Mesenchymal stem cell (in vitro differentiated cells and primary cell): ENCODE data around the gene PAQR6.

Experiments
- DNase-seq: peaks from one replicate; pipeline ENCODE4 v3.0.0-alpha.2; 2013
- H2AFZ ChIP-seq: one replicate; pipeline ENCODE4 v1.6.1; 2013; ENCODE audit warnings: low read depth, mild to moderate bottlenecking, control low read depth, inconsistent platforms, low read length, moderate library complexity
- H2AK5ac ChIP-seq: 2 replicates; pipeline ENCODE4 v1.6.1; 2013; ENCODE audit warnings: low read length, moderate library complexity, mild to moderate bottlenecking, inconsistent platforms; ENCODE audit not compliant: severe bottlenecking
- H2BK120ac ChIP-seq: one replicate; pipeline ENCODE4 v1.6.1; 2013; ENCODE audit warnings: low read depth, mild to moderate bottlenecking, inconsistent platforms, low read length, moderate library complexity
- H2BK12ac ChIP-seq, 2 experiments: one replicate each; pipeline ENCODE4 v1.6.1; 2013; ENCODE audit warnings: inconsistent platforms in 2 of 2, low read length in 2 of 2, mild to moderate bottlenecking in 2 of 2, moderate library complexity in 2 of 2, control low read depth in 1 of 2
- H2BK15ac ChIP-seq: one replicate; pipeline ENCODE4 v1.6.1; 2013; ENCODE audit warnings: mild to moderate bottlenecking, low read depth, inconsistent platforms; ENCODE audit not compliant: poor library complexity, severe bottlenecking
- H2BK5ac ChIP-seq: 2 replicates; pipeline ENCODE4 v1.6.1; 2013; ENCODE audit warnings: low read depth, mild to moderate bottlenecking, low read length, control low read depth, inconsistent platforms; ENCODE audit not compliant: poor library complexity, severe bottlenecking
- H3K14ac ChIP-seq, 2 experiments: one replicate each; pipeline ENCODE4 v1.6.1; 2013; ENCODE audit warnings: inconsistent platforms in 2 of 2, low read length in 2 of 2, control low read depth in 1 of 2, mild to moderate bottlenecking in 1 of 2, moderate library complexity in 1 of 2
- H3K18ac ChIP-seq, 2 experiments: one replicate each; pipeline ENCODE4 v1.6.1; 2013; ENCODE audit warnings: inconsistent platforms in 2 of 2, low read length in 2 of 2, control low read depth in 1 of 2, low read depth in 1 of 2, mild to moderate bottlenecking in 1 of 2
- H3K23ac ChIP-seq, 2 experiments: one replicate each; pipeline ENCODE4 v1.6.1; 2013; ENCODE audit warnings: inconsistent platforms in 2 of 2, low read length in 2 of 2, mild to moderate bottlenecking in 2 of 2, moderate library complexity in 2 of 2, control low read depth in 1 of 2
- H3K27ac ChIP-seq: 2 replicates; pipeline ENCODE4 v1.5.1; 2013; ENCODE audit warnings: mild to moderate bottlenecking, moderate library complexity, low read length, control low read depth, inconsistent platforms; ENCODE audit not compliant: poor library complexity, severe bottlenecking
- H3K27me3 ChIP-seq, 2 experiments: 2 replicates each; pipeline versions ENCODE4 v1.6.1 to v1.7.0; 2013; ENCODE audit warnings: low read length in 2 of 2, mild to moderate bottlenecking in 2 of 2, moderate library complexity in 2 of 2, control low read depth in 1 of 2, inconsistent platforms in 1 of 2; ENCODE audit not compliant: control insufficient read depth in 1 of 2, insufficient read depth in 1 of 2
- H3K36me3 ChIP-seq, 2 experiments: 2 replicates each; pipeline versions ENCODE4 v1.6.1 to v1.7.0; 2013; ENCODE audit warnings: low read length in 2 of 2, control low read depth in 1 of 2, inconsistent platforms in 1 of 2, low read depth in 1 of 2, mild to moderate bottlenecking in 1 of 2; ENCODE audit not compliant: insufficient read depth in 2 of 2, control insufficient read depth in 1 of 2
- H3K4ac ChIP-seq, 2 experiments: one replicate each; pipeline ENCODE4 v1.6.1; 2013; ENCODE audit warnings: inconsistent platforms in 2 of 2, low read length in 2 of 2, mild to moderate bottlenecking in 2 of 2, moderate library complexity in 2 of 2, control low read depth in 1 of 2, low read depth in 1 of 2
- H3K4me1 ChIP-seq: 2 replicates; pipeline ENCODE4 v1.6.1; 2013; ENCODE audit warnings: low read depth, low read length, control low read depth; ENCODE audit not compliant: control insufficient read depth, insufficient read depth
- H3K4me2 ChIP-seq: 2 replicates; pipeline ENCODE4 v1.6.1; 2013; ENCODE audit warnings: low read length, mild to moderate bottlenecking, inconsistent platforms; ENCODE audit not compliant: poor library complexity, severe bottlenecking
- H3K4me3 ChIP-seq, 2 experiments: 2 replicates each; pipeline versions ENCODE4 v1.5.1 to v1.7.0; 2013; ENCODE audit warnings: low read length in 2 of 2, mild to moderate bottlenecking in 2 of 2, control low read depth in 1 of 2, low read depth in 1 of 2; ENCODE audit not compliant: insufficient read depth in 1 of 2
- H3K79me1 ChIP-seq: replicated peaks from 2 replicates; pipeline ENCODE4 v1.6.1; 2013; ENCODE audit warnings: mild to moderate bottlenecking, control low read depth, low read length, inconsistent platforms; ENCODE audit not compliant: poor library complexity, severe bottlenecking
- H3K9ac ChIP-seq: 2 replicates; pipeline ENCODE4 v1.7.0; 2013; ENCODE audit warnings: mild to moderate bottlenecking, low read length, moderate library complexity
- H3K9me3 ChIP-seq: 2 replicates; pipeline ENCODE4 v1.7.0; 2013; ENCODE audit warnings: mild to moderate bottlenecking, low read length; ENCODE audit not compliant: control insufficient read depth
- H4K8ac ChIP-seq: one replicate; pipeline ENCODE4 v1.6.1; 2013; ENCODE audit warnings: inconsistent platforms, mild to moderate bottlenecking, low read length, moderate library complexity
- H4K91ac ChIP-seq: one replicate; pipeline ENCODE4 v1.6.1; 2013; ENCODE audit warnings: mild to moderate bottlenecking, low read length, inconsistent platforms
- WGBS: methylation state at CpG from one replicate; pipeline ENCODE4 v1.1.7; 2013; ENCODE audit warnings: mixed read lengths; 5-methylcytosine and 5-hydroxymethylcytosine counted together

Gene PAQR6

DNA sequence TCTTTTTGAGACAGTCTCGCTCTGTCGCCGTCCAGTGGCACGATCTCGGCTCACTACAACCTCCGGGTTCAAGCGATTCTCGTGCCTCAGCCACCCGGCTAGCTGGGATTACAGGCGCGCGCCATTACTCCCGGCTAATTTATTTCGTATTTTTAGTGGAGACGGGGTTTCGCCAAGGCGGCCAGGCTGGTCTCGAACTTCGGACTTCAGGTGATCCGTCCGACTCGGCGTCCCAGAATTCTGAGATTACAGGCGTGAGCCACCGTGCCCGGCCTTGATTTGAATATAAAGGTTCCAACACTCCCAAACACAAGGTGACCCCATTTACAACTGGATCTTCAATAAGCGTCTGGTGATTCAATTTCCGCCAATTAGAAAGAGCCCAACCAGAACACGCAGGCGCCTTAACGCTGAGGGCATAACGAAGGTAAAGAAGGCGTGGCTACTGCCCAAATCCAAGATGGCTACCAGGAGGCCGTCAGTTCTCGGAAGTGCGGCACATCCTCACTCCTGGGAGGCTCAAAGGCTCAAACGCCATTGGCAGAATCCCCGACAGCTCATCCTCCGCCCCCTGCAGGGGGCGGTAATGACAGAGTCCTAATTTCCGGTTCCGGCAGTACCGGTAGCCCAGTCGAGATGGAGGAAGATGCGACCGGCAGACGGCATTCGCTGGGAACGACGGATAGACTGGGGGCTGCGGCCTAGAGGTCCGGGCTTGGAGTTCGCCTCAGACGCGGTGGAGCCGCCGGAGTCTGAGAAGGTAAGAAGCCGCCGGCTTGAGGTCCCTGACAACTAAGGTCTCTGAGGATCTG lies 54.2 kb downstream of the PAQR6 start, which contains the start of gene SLC25A44:
Gene SLC25A44 (plus strand): TSS at position 617 of the 812 bp plus-strand sequence. CDS start 5,744 bp downstream, outside the sequence.
- no peak within 1 kb of the TSS for H2BK5ac ChIP-seq
- DNase-seq = peak; percentile 99
- H4K8ac ChIP-seq = peak within 1 kb of the TSS; percentile 97
- peak within 1 kb of the TSS; percentile 29 to 77 for H2BK12ac ChIP-seq
- peak within 1 kb of the TSS; percentile 41 for H3K27ac ChIP-seq
- H3K14ac ChIP-seq = peak within 1 kb of the TSS in 1 of 2 experiments; percentile 19
- H3K4me3 ChIP-seq = peak within 1 kb of the TSS; percentile 85 to 94
- H3K23ac ChIP-seq = no peak within 1 kb of the TSS
- peaks cover 18% of the 10 kb centered on the region for H3K79me1 ChIP-seq
- H3K36me3 ChIP-seq = peaks cover 6 to 22% of the 10 kb centered on the region in 2 experiments
- H4K91ac ChIP-seq = peak within 1 kb of the TSS; percentile 75
- WGBS = 32% methylated on average over 59 of the region's 59 CpGs
- H3K9me3 ChIP-seq = no peaks in the 10 kb centered on the region
- peak within 1 kb of the TSS; percentile 84 to 88 for H3K18ac ChIP-seq
- peak within 1 kb of the TSS; percentile 92 for H2AFZ ChIP-seq
- H2AK5ac ChIP-seq = peak within 1 kb of the TSS; percentile 88
- H2BK120ac ChIP-seq = peak within 1 kb of the TSS; percentile 71
- peak within 1 kb of the TSS; percentile 90 for H3K9ac ChIP-seq
- H3K27me3 ChIP-seq = no peaks in the 10 kb centered on the region
- peak within 1 kb of the TSS; percentile 60 to 89 for H3K4ac ChIP-seq
- peak within 1 kb of the TSS; percentile 99 for H2BK15ac ChIP-seq
- H3K4me2 ChIP-seq = peak within 1 kb of the TSS; percentile 81
- peaks cover 8% of the 10 kb centered on the region for H3K4me1 ChIP-seq
